CD14-positive monocyte (primary cell): ENCODE data around the gene GRID1. TPM values are rescaled to one million over a fixed set of nuclear protein-coding genes. Genes with fewer than 3 reads are reported as not detected.

ENCODE experiments used
- DNase-seq, 3 donors: peaks; one replicate each; pipeline ENCODE4 v3.0.0-alpha.2; 2011 to 2022
- H2AFZ ChIP-seq: 2 replicates; pipeline ENCODE4 v1.6.0; 2012; ENCODE audit warnings: mild to moderate bottlenecking, low read depth, low read length, inconsistent platforms; ENCODE audit not compliant: insufficient read depth, poor library complexity, severe bottlenecking
- H3K27ac ChIP-seq, 2 donors: 1 replicate in 1 of 2; 2 replicates in 1 of 2; pipeline ENCODE4 v1.5.1; 2012 to 2013; ENCODE audit warnings: low read length in 2 of 2, control low read depth in 1 of 2, inconsistent platforms in 1 of 2, low read depth in 1 of 2, mild to moderate bottlenecking in 1 of 2
- H3K27me3 ChIP-seq, 2 donors: one replicate each; pipeline versions ENCODE4 v1.6.0 to v1.6.1; 2011 to 2013; ENCODE audit warnings: low read length in 2 of 2; ENCODE audit not compliant: control insufficient read depth in 2 of 2, insufficient read depth in 2 of 2
- H3K36me3 ChIP-seq, 2 donors: replicated peaks in 1 of 2; 1 replicate in 1 of 2; 2 replicates in 1 of 2; pipeline versions ENCODE4 v1.5.1 to v1.6.1; 2012 to 2013; ENCODE audit warnings: low read length in 2 of 2, control low read depth in 1 of 2, inconsistent platforms in 1 of 2, mild to moderate bottlenecking in 1 of 2; ENCODE audit not compliant: insufficient read depth in 2 of 2, control insufficient read depth in 1 of 2
- H3K4me1 ChIP-seq, 2 donors: 1 replicate in 1 of 2; 2 replicates in 1 of 2; pipeline versions ENCODE4 v1.5.1 to v1.6.1; 2012 to 2013; ENCODE audit warnings: low read length in 2 of 2, control low read depth in 1 of 2, inconsistent platforms in 1 of 2, mild to moderate bottlenecking in 1 of 2, moderate library complexity in 1 of 2; ENCODE audit not compliant: insufficient read depth in 2 of 2, control insufficient read depth in 1 of 2
- H3K4me2 ChIP-seq: replicated peaks from 2 replicates; pipeline ENCODE3; 2012; ENCODE audit warnings: low read length, moderate library complexity, mild to moderate bottlenecking; ENCODE audit not compliant: poor library complexity, severe bottlenecking; ENCODE audit errors: extremely low read depth
- H3K4me3 ChIP-seq, 3 experiments: fragments of 200-600 bp in 1 of 3; sonication (generic) in 1 of 3; replicated peaks in 1 of 3; 1 replicate in 2 of 3; 2 replicates in 1 of 3; pipeline ENCODE4 v1.5.1; 2011 to 2013; ENCODE audit warnings: low read length in 3 of 3, mild to moderate bottlenecking in 3 of 3, control low read depth in 2 of 3, low read depth in 2 of 3, inconsistent platforms in 1 of 3, moderate library complexity in 1 of 3
- H3K79me2 ChIP-seq: 2 replicates; pipeline ENCODE4 v1.6.0; 2012; ENCODE audit warnings: mild to moderate bottlenecking, control low read depth, inconsistent platforms, low read length, moderate library complexity; ENCODE audit not compliant: insufficient read depth
- H3K9ac ChIP-seq: 2 replicates; pipeline ENCODE4 v1.6.0; 2017; ENCODE audit warnings: low read length, mild to moderate bottlenecking; ENCODE audit not compliant: insufficient read depth, poor library complexity, severe bottlenecking
- H3K9me3 ChIP-seq, 2 donors: replicated peaks in 1 of 2; 1 replicate in 1 of 2; 2 replicates in 1 of 2; pipeline versions ENCODE4 v1.5.1 to v1.6.1; 2012 to 2013; ENCODE audit warnings: low read length in 2 of 2, control low read depth in 1 of 2; ENCODE audit not compliant: control insufficient read depth in 1 of 2, insufficient read depth in 1 of 2
- H4K20me1 ChIP-seq: 2 replicates; pipeline ENCODE4 v1.6.0; 2012; ENCODE audit warnings: mild to moderate bottlenecking, low read length, control low read depth, moderate library complexity; ENCODE audit not compliant: insufficient read depth
- H3K27ac Mint-ChIP-seq, 7 donors: one replicate each; pipeline ENCODE4 v1.8.0; 2020; ENCODE audit warnings: mild to moderate bottlenecking in 7 of 7, mixed read lengths in 7 of 7, moderate library complexity in 6 of 7, inconsistent platforms in 2 of 7
- H3K27me3 Mint-ChIP-seq, 3 donors: one replicate each; pipeline ENCODE4 v1.8.0; 2021 to 2022; ENCODE audit warnings: low read depth in 3 of 3, mild to moderate bottlenecking in 3 of 3, mixed read lengths in 3 of 3, moderate library complexity in 3 of 3, inconsistent platforms in 1 of 3
- H3K36me3 Mint-ChIP-seq, 2 donors: one replicate each; pipeline ENCODE4 v1.8.0; 2020; ENCODE audit warnings: mixed read lengths in 2 of 2, inconsistent platforms in 1 of 2, mild to moderate bottlenecking in 1 of 2
- H3K4me1 Mint-ChIP-seq: one replicate; pipeline ENCODE4 v1.8.0; 2020; ENCODE audit warnings: mild to moderate bottlenecking, mixed read lengths
- H3K4me3 Mint-ChIP-seq, 2 donors: one replicate each; pipeline ENCODE4 v1.8.0; 2020; ENCODE audit warnings: mild to moderate bottlenecking in 2 of 2, mixed read lengths in 2 of 2, moderate library complexity in 1 of 2
- H3K9me3 Mint-ChIP-seq, 7 donors: one replicate each; pipeline ENCODE4 v1.8.0; 2020 to 2022; ENCODE audit warnings: mixed read lengths in 7 of 7, mild to moderate bottlenecking in 6 of 7, moderate library complexity in 6 of 7, inconsistent platforms in 2 of 7
- CTCF ChIP-seq: fragments of 200-600 bp; IDR thresholded peaks from one replicate; pipeline ENCODE4 v1.8.0; 2022; ENCODE audit warnings: antibody characterized with exemption, mild to moderate bottlenecking
- WGBS: methylation state at CpG from one replicate; pipeline ENCODE4 v1.1.5; 2013; ENCODE audit warnings: missing lambda C conversion rate; ENCODE audit not compliant: insufficient coverage; 5-methylcytosine and 5-hydroxymethylcytosine counted together
- intact Hi-C, 2 donors: fragments of 100-400 bp; cut with micrococcal nuclease; formaldehyde crosslinking; loops; one replicate each; pipeline versions ENCODE4 v1.15.0 to v1.15.1; 2023
- polyA plus RNA-seq, 3 donors: library from polyadenylated mRNA; depleted of rRNA in 1 of 3; unstranded in 2 of 3; stranded (reverse) in 1 of 3; fragments of 300-500 nt in 2 of 3; fragments of >200 nt in 1 of 3; fragmentation: Illumina TruSeq in 2 of 3; gene quantifications; 1 replicate in 2 of 3; 2 replicates in 1 of 3; pipeline ENCODE4 v1.2.3, GENCODE V29; 2012 to 2021

GRID1 gene
- polyA plus RNA-seq, 3 donors: not detected

DNA sequence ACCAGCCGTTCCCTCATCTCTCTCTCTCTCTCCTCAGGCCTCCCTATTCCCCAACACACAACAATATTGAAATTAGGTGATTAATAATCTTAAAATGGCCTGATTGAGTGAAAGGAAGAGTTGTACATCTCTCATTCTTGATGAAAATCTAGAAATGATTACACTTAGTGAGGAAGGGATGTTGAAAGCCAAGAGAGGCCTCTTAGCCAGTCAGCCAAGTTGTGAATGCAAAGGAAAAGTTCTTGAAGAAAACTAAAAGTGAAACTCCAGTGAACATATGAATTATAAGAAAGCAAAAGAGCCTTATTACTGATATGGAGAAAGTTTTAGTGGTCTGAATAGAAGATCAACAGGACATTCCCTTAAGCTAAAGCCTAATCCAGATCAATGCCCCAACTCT, 695.1 kb downstream of the GRID1 start:
- Histone ChIP-seq H3K27ac (no peak overlapping the region), H3K9me3 (peaks cover 9 to 15% of the 10 kb centered on the region in 2 donors), H3K36me3 (no peaks in the 10 kb centered on the region), H3K79me2 (no peaks in the 10 kb centered on the region), H3K4me3 (no peak overlapping the region), H4K20me1 (no peaks in the 10 kb centered on the region), H3K4me1 (no peaks in the 10 kb centered on the region), H3K27me3 (no peaks in the 10 kb centered on the region), H3K9ac (no peak overlapping the region), H3K4me2 (no peak overlapping the region), H2AFZ (no peak overlapping the region)
- no CpG with 5 or more reads among the region's 1 CpG for whole genome bisulfite sequencing
- Mint-ChIP-seq H3K9me3 (peaks cover 5 to 20% (median 11%) of the 10 kb centered on the region in 7 donors), H3K36me3 (no peaks in the 10 kb centered on the region), H3K27me3 (peaks cover 0 to 2% (median 0%) of the 10 kb centered on the region in 3 donors), H3K27ac (no peak overlapping the region), H3K4me1 (no peaks in the 10 kb centered on the region), H3K4me3 (no peak overlapping the region)
- intact Hi-C loops: no loop called here
- DNase-seq: no peak
- no peak for TF ChIP-seq CTCF

DNA sequence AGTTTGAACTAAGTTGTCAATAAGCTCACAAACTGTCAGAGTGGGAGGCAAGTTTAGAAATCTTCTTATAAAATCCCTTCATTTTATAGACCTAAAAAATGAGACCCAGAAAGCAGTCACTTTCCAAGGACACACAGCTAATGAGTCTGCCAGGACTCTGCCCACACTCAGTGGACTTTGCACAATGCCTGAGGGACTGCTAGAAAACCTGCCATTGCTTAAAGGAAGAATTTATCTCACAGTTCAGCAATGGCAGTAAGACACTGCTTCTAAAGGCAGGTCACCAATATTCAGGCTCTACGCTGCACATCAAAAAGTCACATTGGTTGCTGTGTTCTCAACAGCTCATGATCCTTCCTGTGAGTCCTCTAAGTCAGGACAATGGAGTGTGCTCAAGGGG, 698.1 kb downstream of the GRID1 start:
- no peak for TF ChIP-seq CTCF
- Histone ChIP-seq H3K9ac (no peak overlapping the region), H3K27me3 (no peaks in the 10 kb centered on the region), H3K4me2 (no peak overlapping the region), H2AFZ (no peak overlapping the region), H3K36me3 (no peaks in the 10 kb centered on the region), H4K20me1 (no peaks in the 10 kb centered on the region), H3K79me2 (no peaks in the 10 kb centered on the region), H3K4me3 (no peak overlapping the region), H3K27ac (no peak overlapping the region), H3K4me1 (no peaks in the 10 kb centered on the region), H3K9me3 (peaks cover 0 to 5% of the 10 kb centered on the region in 2 donors)
- DNase-seq: no peak
- intact Hi-C loops: no loop called here
- no peaks in the 10 kb centered on the region for H3K36me3 Mint-ChIP-seq
- H3K27ac Mint-ChIP-seq: no peak overlapping the region
- peaks cover 4 to 12% (median 6%) of the 10 kb centered on the region in 7 donors for H3K9me3 Mint-ChIP-seq
- 94% methylated on average over 1 of the region's 1 CpG for WGBS
- no peaks in the 10 kb centered on the region for H3K4me1 Mint-ChIP-seq
- no peak overlapping the region for H3K4me3 Mint-ChIP-seq
- H3K27me3 Mint-ChIP-seq: peaks cover 0 to 2% (median 0%) of the 10 kb centered on the region in 3 donors
